ENCODE measurements around the gene LAMA2.

- TF ChIP-seq CTCF (IDR thresholded peaks at IDR 0.05) (no peak), POLR2A (IDR thresholded peaks at IDR 0.05) (no peak)
These were observed 248.2 kb downstream of the LAMA2 start for GRCh38 chr6:129130959-129131681.
